PC-3 (cell line): Measurements from ENCODE around the gene PRDM2. TPM values are rescaled to one million over a fixed set of nuclear protein-coding genes. Genes with fewer than 3 reads are reported as not detected.

ENCODE experiments used
- ATAC-seq: fragments of 200-7000 bp; cut with Tn5 transposase; 2 replicates; pipeline ENCODE4 v1.9.1; 2020; ENCODE audit warnings: mild to moderate bottlenecking, moderate library complexity
- BruUV-seq: library from RNA; stranded (reverse); fragments of 400-500 nt; replicated peaks from 2 replicates; lab custom pipeline; 2021; lab: Mats Ljungman, UMichigan
- CTCF ChIA-PET: fragments of 300-600 bp; sonication (Branson Sonifier 250); formaldehyde crosslinking; loops from one replicate; lab custom pipeline; 2022; ENCODE audit warnings: antibody characterized with exemption; lab: Charles Lee
- POLR2A ChIA-PET: fragments of 300-600 bp; sonication (Branson Sonifier 250); formaldehyde crosslinking; loops from one replicate; lab custom pipeline; 2022; ENCODE audit warnings: antibody characterized with exemption; ENCODE audit not compliant: unreplicated experiment; lab: Charles Lee
- DNase-seq: peaks from one replicate; pipeline ENCODE4 v3.0.0-alpha.2; 2015
- H2AFZ ChIP-seq: fragments of 300-600 bp; sonication (generic); 2 replicates; pipeline ENCODE4 v1.6.0; 2016; ENCODE audit warnings: antibody characterized with exemption, low read length
- H3F3A ChIP-seq: fragments of 300-600 bp; sonication (generic); one replicate; pipeline ENCODE4 v1.6.0; 2017; ENCODE audit warnings: antibody characterized with exemption, low read length, control low read depth, mild to moderate bottlenecking; ENCODE audit not compliant: unreplicated experiment
- H3K27ac ChIP-seq: fragments of 300-600 bp; sonication (generic); 2 replicates; pipeline ENCODE4 v1.5.1; 2016; ENCODE audit warnings: mild to moderate bottlenecking, low read length
- H3K27me3 ChIP-seq: fragments of 300-600 bp; sonication (generic); 2 replicates; pipeline ENCODE4 v1.6.1; 2016; ENCODE audit warnings: low read length, mixed read lengths
- H3K36me3 ChIP-seq: fragments of 300-600 bp; sonication (generic); 2 replicates; pipeline ENCODE4 v1.6.1; 2016; ENCODE audit warnings: low read depth, mixed run types, low read length, mixed read lengths
- H3K4me1 ChIP-seq: fragments of 300-600 bp; sonication (generic); 2 replicates; pipeline ENCODE4 v1.5.1; 2016; ENCODE audit warnings: low read length; ENCODE audit not compliant: insufficient read depth
- H3K4me2 ChIP-seq: fragments of 300-600 bp; sonication (generic); 2 replicates; pipeline ENCODE4 v1.6.0; 2016; ENCODE audit warnings: low read length
- H3K4me3 ChIP-seq: fragments of 300-600 bp; sonication (generic); 2 replicates; pipeline ENCODE4 v1.5.1; 2016; ENCODE audit warnings: mild to moderate bottlenecking, low read length, mixed read lengths
- H3K79me2 ChIP-seq: fragments of 300-600 bp; sonication (generic); 2 replicates; pipeline ENCODE4 v1.6.1; 2017; ENCODE audit warnings: low read length, mixed read lengths
- H3K9ac ChIP-seq: fragments of 300-600 bp; sonication (generic); 2 replicates; pipeline ENCODE4 v1.6.0; 2016; ENCODE audit warnings: mild to moderate bottlenecking, low read length
- H3K9me2 ChIP-seq: fragments of 300-600 bp; sonication (generic); replicated peaks from 2 replicates; pipeline ENCODE4 v1.6.1; 2016; ENCODE audit warnings: mixed run types, low read length, mixed read lengths
- H3K9me3 ChIP-seq: fragments of 300-600 bp; sonication (generic); 2 replicates; pipeline ENCODE4 v1.6.1; 2016; ENCODE audit warnings: low read length, mixed read lengths
- H4K20me1 ChIP-seq: fragments of 300-600 bp; sonication (generic); 2 replicates; pipeline ENCODE4 v1.6.1; 2016; ENCODE audit warnings: low read length, mixed read lengths
- CTCF ChIP-seq: fragments of 300-600 bp; sonication (generic); conservative IDR thresholded peaks from 2 replicates; pipeline ENCODE4 v1.5.1; 2017; ENCODE audit warnings: antibody characterized with exemption, low read depth, mild to moderate bottlenecking, low read length
- EZH2 ChIP-seq: fragments of 300-600 bp; sonication (generic); IDR thresholded peaks from one replicate; pipeline ENCODE4 v1.6.1; 2017; ENCODE audit warnings: antibody characterized with exemption, mild to moderate bottlenecking, low read length; ENCODE audit not compliant: unreplicated experiment
- EZH2phosphoT487 ChIP-seq: fragments of 300-600 bp; sonication (generic); IDR thresholded peaks from 2 replicates; pipeline ENCODE4 v1.6.1; 2018; ENCODE audit warnings: mild to moderate bottlenecking, antibody characterized with exemption, low read length, borderline replicate concordance
- intact Hi-C: fragments of 100-400 bp; cut with micrococcal nuclease; formaldehyde crosslinking; loops from 2 replicates; pipeline ENCODE4 v1.9.0; 2023
- total RNA-seq: library from RNA; depleted of rRNA; stranded (reverse); fragments of >200 nt; gene quantifications from 2 replicates; pipeline ENCODE4 v1.2.3, GENCODE V29; 2014

Gene PRDM2
- total RNA-seq, 1 experiment from 2014 or later = 9.4 TPM

DNA sequence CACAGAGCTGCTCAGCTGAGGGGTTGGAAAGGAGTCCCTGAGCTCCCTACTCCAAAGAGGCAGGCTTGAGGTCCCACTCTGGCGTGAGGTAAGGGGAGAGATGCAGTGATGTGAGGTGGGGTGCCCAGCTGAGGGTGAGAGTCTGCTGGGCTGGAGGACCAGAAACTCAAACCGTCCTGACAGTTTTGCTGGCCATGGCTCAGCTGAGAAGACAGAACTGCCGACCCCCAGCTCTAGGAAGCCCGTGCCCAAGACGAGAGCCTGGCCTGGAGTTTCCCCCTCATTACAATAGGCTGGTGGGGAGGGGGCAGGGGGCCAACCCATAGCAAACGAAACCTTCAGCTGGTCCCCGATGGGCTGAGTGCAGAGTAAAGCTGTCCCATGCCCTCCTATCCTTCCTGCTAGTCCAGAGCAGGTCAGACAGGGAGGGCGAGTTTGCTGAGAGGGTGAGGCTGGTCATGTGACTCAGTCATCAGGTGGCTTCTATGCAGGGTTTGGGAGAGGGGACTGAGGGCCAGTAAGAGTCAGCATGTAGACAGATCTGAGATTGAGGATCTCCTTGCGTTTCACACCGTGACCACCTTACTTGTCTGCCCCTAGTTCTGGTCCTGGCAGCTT, 129.3 kb downstream of the PRDM2 start:
- Histone ChIP-seq H3K4me2 (peak overlapping the region; percentile 57), H3F3A (no peaks in the 10 kb centered on the region), H3K9me3 (no peaks in the 10 kb centered on the region), H3K9me2 (no peaks in the 10 kb centered on the region), H4K20me1 (no peaks in the 10 kb centered on the region), H3K27me3 (no peaks in the 10 kb centered on the region), H3K79me2 (no peaks in the 10 kb centered on the region), H3K36me3 (no peaks in the 10 kb centered on the region), H3K9ac (no peak overlapping the region), H3K27ac (no peak overlapping the region), H3K4me3 (no peak overlapping the region), H2AFZ (peak overlapping the region; percentile 52), H3K4me1 (peaks cover 7% of the 10 kb centered on the region)
- no TSS peak for BruUV-seq
- ATAC-seq = peak; percentile 24; the same call in 1 of the 2 replicates
- CTCF ChIA-PET = no interaction called here
- DNase-seq = peak; percentile 43
- TF ChIP-seq EZH2 = no peak
- TF ChIP-seq CTCF = peak; percentile 22; the same call in 1 of the 2 replicates
- intact Hi-C loops = loop anchor here (1.0 kb wide), 1 partner anchor 131 kb away; no protein-coding TSS in a partner anchor
- POLR2A ChIA-PET = no interaction called here

- Histone ChIP-seq H2AFZ (no peak overlapping the region), H3K27ac (no peak overlapping the region), H3K27me3 (no peaks in the 10 kb centered on the region), H3K4me2 (no peak overlapping the region), H3K4me3 (no peak overlapping the region), H3K9me3 (no peaks in the 10 kb centered on the region), H3K36me3 (no peaks in the 10 kb centered on the region), H3K4me1 (peaks cover 7% of the 10 kb centered on the region), H3K79me2 (no peaks in the 10 kb centered on the region), H3K9me2 (no peaks in the 10 kb centered on the region), H4K20me1 (no peaks in the 10 kb centered on the region), H3F3A (no peaks in the 10 kb centered on the region), H3K9ac (no peak overlapping the region)
- BruUV-seq = no TSS peak
- CTCF ChIA-PET = interaction anchor here (0.6 kb wide), 1 partner anchor 30 kb away, joined by 3 read pairs; no protein-coding TSS in a partner anchor
- POLR2A ChIA-PET = no interaction called here
- TF ChIP-seq EZH2 (no peak), EZH2phosphoT487 (no peak), CTCF (no peak)
- DNase-seq (no peak), ATAC-seq (no peak)
- intact Hi-C loops = no loop called here
Observed at GRCh38 chr1:13830170-13830569, 130.2 kb downstream of the PRDM2 start.

DNA sequence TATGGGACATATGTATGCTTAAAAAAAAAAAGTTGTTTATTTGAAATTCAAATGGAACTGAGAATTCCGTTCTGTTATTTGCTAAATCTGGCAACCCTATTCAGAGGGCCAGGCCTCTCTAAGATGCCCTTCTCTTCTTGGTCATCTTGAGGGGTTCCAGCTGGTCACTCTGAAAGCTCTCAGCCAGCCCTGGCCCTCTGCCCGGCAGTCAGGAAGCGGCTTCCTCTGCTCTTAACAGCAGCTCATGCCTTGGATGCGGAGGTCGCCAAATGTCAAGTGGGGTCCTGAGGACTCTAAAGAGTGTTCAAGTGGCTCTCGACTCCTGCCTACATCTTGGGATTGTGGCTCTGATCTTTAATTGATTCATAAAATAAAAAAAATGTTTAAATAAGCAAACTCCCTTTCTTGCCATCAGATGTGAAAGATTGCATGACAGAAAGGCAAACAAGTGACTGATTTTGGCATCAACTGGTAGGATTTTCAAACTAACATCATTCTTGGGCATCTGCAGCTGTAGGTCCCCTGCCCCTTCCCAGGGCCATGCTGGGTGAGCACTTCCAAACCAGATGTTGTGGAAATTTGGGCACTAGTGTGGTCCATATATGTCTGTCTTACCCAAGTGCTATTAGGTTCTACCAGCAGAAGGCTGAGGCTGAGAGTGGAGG, 130.8 kb downstream of the PRDM2 start:
- no peak overlapping the region for H3K9ac ChIP-seq
- ChIA-PET CTCF (no interaction called here), POLR2A (no interaction called here)
- H3K4me1 ChIP-seq = peaks cover 7% of the 10 kb centered on the region
- no peaks in the 10 kb centered on the region for H4K20me1 ChIP-seq
- H3K36me3 ChIP-seq = no peaks in the 10 kb centered on the region
- no peak overlapping the region for H3K4me2 ChIP-seq
- H3K79me2 ChIP-seq = no peaks in the 10 kb centered on the region
- no peak for ATAC-seq
- no peaks in the 10 kb centered on the region for H3F3A ChIP-seq
- H2AFZ ChIP-seq = no peak overlapping the region
- H3K9me2 ChIP-seq = no peaks in the 10 kb centered on the region
- TF ChIP-seq EZH2phosphoT487 (no peak), EZH2 (no peak), CTCF (no peak)
- H3K27ac ChIP-seq = no peak overlapping the region
- no peak for DNase-seq
- intact Hi-C loops = no loop called here
- no peak overlapping the region for H3K4me3 ChIP-seq
- no peaks in the 10 kb centered on the region for H3K9me3 ChIP-seq
- no TSS peak for BruUV-seq
- H3K27me3 ChIP-seq = no peaks in the 10 kb centered on the region
